LHCN-M2 (cell line): ENCODE measurements around the gene SPCS3. TPM values are rescaled to one million over a fixed set of nuclear protein-coding genes. Genes with fewer than 3 reads are reported as not detected.
A peak's percentile ranks its signal among the peaks of the same experiment; 100 is the strongest.
"Not testable (repeated sequence)": the region's sequence is repeated elsewhere in the genome, so short reads cannot be mapped to it uniquely, and the experiment has no call there.

Experiments
- DNase-seq: peaks from one replicate; pipeline ENCODE4 v3.0.0-alpha.2; 2012; ENCODE audit warnings: low read depth
- total RNA-seq: library from RNA; depleted of rRNA; stranded (reverse); fragments of >200 nt; gene quantifications from 2 replicates; pipeline ENCODE4 v1.2.3, GENCODE V29; 2014

The SPCS3 gene
- total RNA-seq, 1 experiment from 2014 or later: 95.1 TPM

GRCh38 chr4:176303938-176304337 is 15.8 kb upstream of the SPCS3 start:
- DNase-seq: no peak

GRCh38 chr4:176306837-176307665 is 12.7 kb upstream of the SPCS3 start:
- no peak for DNase-seq

GRCh38 chr4:176307666-176307930 is 12.2 kb upstream of the SPCS3 start:
- no peak for DNase-seq

GRCh38 chr4:176308441-176308840 is 11.3 kb upstream of the SPCS3 start:
- DNase-seq: no peak

GRCh38 chr4:176309046-176309445 is 10.7 kb upstream of the SPCS3 start:
- no peak for DNase-seq

GRCh38 chr4:176309772-176310171 is 10.0 kb upstream of the SPCS3 start:
- peak; percentile 21 for DNase-seq

- DNase-seq: no peak
Observed at GRCh38 chr4:176313596-176314336, 6.0 kb upstream of the SPCS3 start.

- no peak for DNase-seq
Observed at GRCh38 chr4:176319151-176319703, 539 bp upstream of the SPCS3 start.

GRCh38 chr4:176320340-176320975 is 692 bp downstream of the SPCS3 start:
- DNase-seq: peak; percentile 84

- peak; percentile 20 for DNase-seq
Observed at GRCh38 chr4:176320976-176321361, 1.2 kb downstream of the SPCS3 start.

GRCh38 chr4:176321589-176321988 is 1.8 kb downstream of the SPCS3 start:
- no peak for DNase-seq

- DNase-seq: no peak
Observed at GRCh38 chr4:176323511-176324160, 3.9 kb downstream of the SPCS3 start.

GRCh38 chr4:176324876-176325275 is 5.1 kb downstream of the SPCS3 start:
- not testable (repeated sequence) for DNase-seq

GRCh38 chr4:176333076-176333475 is 13.3 kb downstream of the SPCS3 start:
- DNase-seq: peak; percentile 22

- DNase-seq: no peak
Observed at GRCh38 chr4:176334066-176334465, 14.3 kb downstream of the SPCS3 start.

- DNase-seq: peak; percentile 51
Observed at GRCh38 chr4:176335421-176335820, 15.7 kb downstream of the SPCS3 start.

- DNase-seq: peak; percentile 39
Observed at GRCh38 chr4:176339936-176340761, 20.4 kb downstream of the SPCS3 start.

- DNase-seq: peak; percentile 51
Observed at GRCh38 chr4:176340871-176341685, 21.3 kb downstream of the SPCS3 start.

GRCh38 chr4:176342384-176342783 is 22.6 kb downstream of the SPCS3 start:
- DNase-seq: no peak

GRCh38 chr4:176343286-176343685 is 23.5 kb downstream of the SPCS3 start:
- no peak for DNase-seq
